Germinal center (tissue), 1 donor: ENCODE results near the gene PRICKLE2.

Source experiments
- DNase-seq: peaks from one replicate; pipeline ENCODE4 v3.0.0; 2012; ENCODE audit warnings: mixed read lengths, low spot score

Gene PRICKLE2

GRCh38 chr3:64046592-64046991, 178.7 kb downstream of the PRICKLE2 start:
- DNase-seq, result no peak

GRCh38 chr3:64042952-64043351, 182.3 kb downstream of the PRICKLE2 start:
- DNase-seq, result no peak
